Brain microvascular endothelial cell (primary cell): Measurements from ENCODE around the gene GNAS-AS1.

Experiments
- DNase-seq: peaks from one replicate; pipeline ENCODE4 v3.0.0-alpha.2; 2020
- H3K27ac ChIP-seq: fragments of 250-450 bp; sonication (Bioruptor Pico); 2 replicates; pipeline ENCODE4 v1.5.1; 2020; ENCODE audit warnings: mild to moderate bottlenecking, moderate library complexity
- H3K27me3 ChIP-seq: fragments of 250-450 bp; sonication (Bioruptor Pico); replicated peaks from 2 replicates; pipeline ENCODE4 v1.5.1; 2020; ENCODE audit warnings: mild to moderate bottlenecking
- H3K36me3 ChIP-seq: fragments of 250-450 bp; sonication (Bioruptor Pico); replicated peaks from 2 replicates; pipeline ENCODE4 v1.5.1; 2020; ENCODE audit warnings: mild to moderate bottlenecking
- H3K4me3 ChIP-seq: 2 replicates; pipeline ENCODE4 v1.5.1; 2011; ENCODE audit warnings: low read depth, mild to moderate bottlenecking, control low read depth, low read length, moderate library complexity
- in situ Hi-C: cut with HindIII; loops from 2 replicates; pipeline ENCODE4 v1.10.0; 2017; ENCODE audit warnings: low sequenced_read_pairs, low pct_ligation_motif_present
- TF ChIP-seq, protein P1 (sequence below): IDR thresholded peaks from 2 replicates; pipeline ENCODE4 v1.5.1; 2011; ENCODE audit warnings: low read depth, mild to moderate bottlenecking, moderate library complexity, low read length, control low read depth, inconsistent platforms; ENCODE audit errors: missing control alignments

GNAS-AS1 gene

DNA sequence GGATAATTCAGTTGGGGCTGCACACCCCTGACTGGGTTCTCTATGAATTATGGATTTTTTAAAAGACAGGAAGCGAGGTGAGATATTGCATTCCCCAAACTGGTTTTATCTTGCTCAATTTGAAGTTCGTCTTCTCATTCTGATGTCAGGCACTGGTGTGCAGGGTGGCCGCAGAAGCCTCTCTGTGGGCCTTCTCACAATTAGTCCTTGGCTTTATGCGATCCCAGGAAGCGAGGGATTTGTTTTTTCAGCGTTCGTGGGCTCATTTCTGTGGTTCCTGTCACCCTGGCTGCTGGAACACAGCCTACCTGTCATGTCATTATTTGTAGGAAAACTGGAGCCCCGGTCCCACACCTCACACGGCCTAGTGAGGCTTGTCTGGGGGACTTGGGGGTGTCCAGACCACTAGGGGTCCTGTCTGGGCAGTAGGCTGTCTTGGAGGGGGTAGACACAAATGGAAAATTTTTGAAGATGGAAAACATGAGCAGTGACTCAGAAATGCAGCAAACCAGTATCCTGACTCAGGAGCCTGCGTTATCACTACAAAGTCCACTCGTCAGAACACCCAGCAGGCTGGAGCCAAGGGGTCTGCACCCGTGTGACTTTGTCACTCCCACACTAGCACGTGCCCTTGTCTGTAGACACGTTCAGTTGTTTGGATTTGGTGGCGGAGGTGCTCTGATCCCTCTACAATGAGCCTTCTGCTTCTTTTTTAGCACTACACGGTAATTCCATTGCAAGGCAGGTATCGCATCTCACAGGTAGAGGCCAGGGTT, 42.2 kb downstream of the GNAS-AS1 start:
- Histone ChIP-seq H3K36me3 (no peaks in the 10 kb centered on the region), H3K27me3 (no peaks in the 10 kb centered on the region), H3K27ac (no peak overlapping the region), H3K4me3 (no peak overlapping the region)
- DNase-seq: no peak
- TF ChIP-seq, protein P1, sequence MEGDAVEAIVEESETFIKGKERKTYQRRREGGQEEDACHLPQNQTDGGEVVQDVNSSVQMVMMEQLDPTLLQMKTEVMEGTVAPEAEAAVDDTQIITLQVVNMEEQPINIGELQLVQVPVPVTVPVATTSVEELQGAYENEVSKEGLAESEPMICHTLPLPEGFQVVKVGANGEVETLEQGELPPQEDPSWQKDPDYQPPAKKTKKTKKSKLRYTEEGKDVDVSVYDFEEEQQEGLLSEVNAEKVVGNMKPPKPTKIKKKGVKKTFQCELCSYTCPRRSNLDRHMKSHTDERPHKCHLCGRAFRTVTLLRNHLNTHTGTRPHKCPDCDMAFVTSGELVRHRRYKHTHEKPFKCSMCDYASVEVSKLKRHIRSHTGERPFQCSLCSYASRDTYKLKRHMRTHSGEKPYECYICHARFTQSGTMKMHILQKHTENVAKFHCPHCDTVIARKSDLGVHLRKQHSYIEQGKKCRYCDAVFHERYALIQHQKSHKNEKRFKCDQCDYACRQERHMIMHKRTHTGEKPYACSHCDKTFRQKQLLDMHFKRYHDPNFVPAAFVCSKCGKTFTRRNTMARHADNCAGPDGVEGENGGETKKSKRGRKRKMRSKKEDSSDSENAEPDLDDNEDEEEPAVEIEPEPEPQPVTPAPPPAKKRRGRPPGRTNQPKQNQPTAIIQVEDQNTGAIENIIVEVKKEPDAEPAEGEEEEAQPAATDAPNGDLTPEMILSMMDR: no peak
- in situ Hi-C loops: no loop called here

DNA sequence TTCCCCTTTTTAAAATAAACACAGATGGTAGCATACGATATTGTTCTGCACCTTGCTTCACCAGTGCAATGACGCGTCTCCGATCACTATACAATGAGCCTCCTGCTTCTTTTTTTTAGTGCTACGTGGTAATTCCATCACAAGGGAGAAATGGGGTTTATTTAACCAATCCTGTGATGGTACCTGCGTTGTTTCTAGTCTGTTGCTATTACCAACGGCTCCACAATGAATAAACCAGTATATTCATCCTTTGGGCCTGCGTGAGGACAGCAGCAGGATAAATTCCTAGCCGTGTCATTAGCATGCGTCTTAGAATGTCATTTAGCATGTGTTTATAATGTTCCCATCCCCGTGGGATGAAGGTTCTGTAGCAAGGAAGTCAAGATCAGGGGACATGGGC, 42.9 kb downstream of the GNAS-AS1 start:
- no peak overlapping the region for H3K27ac ChIP-seq
- no peaks in the 10 kb centered on the region for H3K36me3 ChIP-seq
- DNase-seq: no peak
- H3K4me3 ChIP-seq: no peak overlapping the region
- no peaks in the 10 kb centered on the region for H3K27me3 ChIP-seq
- TF ChIP-seq, protein P1: no peak
- in situ Hi-C loops: no loop called here

DNA sequence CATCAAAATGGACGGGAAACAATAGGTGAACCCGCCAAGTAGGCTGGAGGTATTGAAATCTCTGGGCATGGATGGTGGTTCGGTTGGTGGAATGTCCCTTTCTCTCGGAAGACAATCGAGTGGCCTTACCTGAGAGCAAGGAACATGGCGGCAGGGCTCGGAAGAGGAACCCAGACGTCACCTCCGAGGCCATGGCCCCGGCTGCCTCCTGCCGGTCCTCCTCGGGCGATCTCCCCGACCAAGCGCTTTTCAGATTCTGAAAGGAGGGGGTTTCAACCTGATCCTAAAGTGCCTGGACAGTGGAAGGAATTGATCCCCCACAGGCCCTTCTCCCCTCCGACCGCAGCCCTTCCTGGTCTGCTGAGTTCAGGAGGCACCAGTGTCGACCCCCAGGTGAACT, 47.2 kb downstream of the GNAS-AS1 start:
- Histone ChIP-seq H3K4me3 (no peak overlapping the region), H3K27me3 (peaks cover 3% of the 10 kb centered on the region), H3K27ac (no peak overlapping the region), H3K36me3 (no peaks in the 10 kb centered on the region)
- TF ChIP-seq, protein P1: no peak
- in situ Hi-C loops: no loop called here
- DNase-seq: no peak

GRCh38 chr20:58802061-58802460, 48.6 kb downstream of the GNAS-AS1 start:
- TF ChIP-seq, protein P1: no peak
- no peak for DNase-seq
- peaks cover 3% of the 10 kb centered on the region for H3K27me3 ChIP-seq
- H3K36me3 ChIP-seq: no peaks in the 10 kb centered on the region
- H3K27ac ChIP-seq: no peak overlapping the region
- in situ Hi-C loops: no loop called here
- H3K4me3 ChIP-seq: no peak overlapping the region

DNA sequence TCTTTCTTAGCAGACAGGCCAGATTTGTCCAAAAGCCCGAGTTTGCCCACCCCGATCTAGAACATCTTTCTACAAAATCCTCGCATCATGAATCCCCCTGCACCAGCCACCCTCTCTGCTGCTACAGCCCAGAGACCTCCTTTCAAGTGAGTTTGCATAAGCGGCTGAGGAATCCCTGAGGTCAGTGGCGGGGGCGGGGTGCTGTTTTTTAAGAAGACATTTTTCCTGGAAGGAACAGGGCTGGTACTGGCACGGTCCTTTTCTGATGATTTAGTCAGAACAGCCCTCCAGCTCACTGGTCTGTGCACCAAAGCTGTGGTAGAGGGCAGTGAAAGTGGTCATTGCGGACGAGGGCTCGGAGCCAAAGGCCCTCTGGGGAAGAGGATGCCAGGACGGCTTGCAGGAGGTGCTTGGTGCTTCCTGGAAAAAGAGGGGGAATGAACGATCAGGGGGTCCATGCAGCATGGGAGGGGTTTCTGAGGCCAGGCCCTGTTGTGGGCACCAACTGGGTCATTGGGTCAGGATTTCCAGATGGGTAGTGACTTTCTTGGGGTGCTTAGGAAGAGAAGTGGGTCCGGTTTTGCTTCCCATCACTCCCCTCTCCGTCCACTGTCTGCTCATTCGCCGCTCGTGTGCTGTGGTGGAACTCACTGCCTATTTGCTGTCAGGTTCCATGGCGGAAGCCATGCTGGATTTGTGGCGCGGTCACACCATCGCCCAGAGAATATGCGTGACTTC, 50.4 kb downstream of the GNAS-AS1 start:
- in situ Hi-C loops: no loop called here
- peaks cover 3% of the 10 kb centered on the region for H3K27me3 ChIP-seq
- H3K4me3 ChIP-seq: no peak overlapping the region
- TF ChIP-seq, protein P1: no peak
- H3K27ac ChIP-seq: no peak overlapping the region
- no peak for DNase-seq
- H3K36me3 ChIP-seq: no peaks in the 10 kb centered on the region
